GM19467 (cell line): ENCODE data around the gene VASH2.
"Not testable (repeated sequence)": the region's sequence is repeated elsewhere in the genome, so short reads cannot be mapped to it uniquely, and the experiment has no call there.

ENCODE experiments used
- ATAC-seq: cut with Tn5 transposase; IDR thresholded peaks from one replicate; pipeline ENCODE4 v1.9.1; 2021; ENCODE audit warnings: mild to moderate bottlenecking, moderate library complexity; ENCODE audit not compliant: unreplicated experiment

VASH2 gene

GRCh38 chr1:212950243-212951125 is at the start of gene VASH2:
TSS of gene VASH2 (plus strand) at chr1:212950541. CDS start at chr1:212951543, 1,002 bp downstream.
- peak; percentile 96 for ATAC-seq

GRCh38 chr1:212901290-212901689 is 49.1 kb upstream of the VASH2 start:
- ATAC-seq, result no peak

GRCh38 chr1:212902054-212902453 is 48.3 kb upstream of the VASH2 start:
- ATAC-seq, result no peak

GRCh38 chr1:212903664-212904063 is 46.7 kb upstream of the VASH2 start:
- no peak for ATAC-seq

- ATAC-seq, result not testable (repeated sequence)
Measured at GRCh38 chr1:212908071-212908470, 42.3 kb upstream of the VASH2 start.

GRCh38 chr1:212908971-212909370 is 41.4 kb upstream of the VASH2 start:
- no peak for ATAC-seq

- no peak for ATAC-seq
Measured at GRCh38 chr1:212909652-212910063, 40.7 kb upstream of the VASH2 start.

- ATAC-seq, result not testable (repeated sequence)
Measured at GRCh38 chr1:212910213-212910612, 40.1 kb upstream of the VASH2 start.

- not testable (repeated sequence) for ATAC-seq
Measured at GRCh38 chr1:212913638-212914037, 36.7 kb upstream of the VASH2 start.

GRCh38 chr1:212914110-212914509 is 36.2 kb upstream of the VASH2 start:
- ATAC-seq, result not testable (repeated sequence)

- ATAC-seq, result no peak
Measured at GRCh38 chr1:212914789-212915188, 35.6 kb upstream of the VASH2 start.

- ATAC-seq, result no peak
Measured at GRCh38 chr1:212915245-212916091, 34.9 kb upstream of the VASH2 start.

GRCh38 chr1:212916481-212917133 is 33.7 kb upstream of the VASH2 start:
- ATAC-seq, result no peak

GRCh38 chr1:212917134-212917485 is 33.2 kb upstream of the VASH2 start:
- ATAC-seq, result no peak

GRCh38 chr1:212917858-212918257 is 32.5 kb upstream of the VASH2 start:
- ATAC-seq, result no peak

GRCh38 chr1:212918824-212919223 is 31.5 kb upstream of the VASH2 start:
- ATAC-seq, result no peak

GRCh38 chr1:212920246-212920645 is 30.1 kb upstream of the VASH2 start:
- no peak for ATAC-seq

GRCh38 chr1:212920896-212921295 is 29.4 kb upstream of the VASH2 start:
- no peak for ATAC-seq

- ATAC-seq, result no peak
Measured at GRCh38 chr1:212922016-212922415, 28.3 kb upstream of the VASH2 start.

- no peak for ATAC-seq
Measured at GRCh38 chr1:212926372-212926771, 24.0 kb upstream of the VASH2 start.
